Heart right ventricle (tissue), 16 donors: ENCODE data around the gene NOVA2. TPM values are rescaled to one million over a fixed set of nuclear protein-coding genes. Genes with fewer than 3 reads are reported as not detected.
"Not testable (repeated sequence)": the region's sequence is repeated elsewhere in the genome, so short reads cannot be mapped to it uniquely, and the experiment has no call there.

Source experiments
- ATAC-seq, 8 donors: fragments of 200-7000 bp; cut with Tn5 transposase; one replicate each; pipeline ENCODE4 v1.9.1; 2020; ENCODE audit warnings: mild to moderate bottlenecking in 8 of 8, moderate library complexity in 8 of 8, moderate number of reproducible peaks in 1 of 8
- DNase-seq, 2 donors: peaks; one replicate each; pipeline ENCODE4 v3.0.0-alpha.2; 2020
- H3K27ac ChIP-seq, 10 donors: fragments of 200-600 bp; sonication (generic) in 2 of 10; one replicate each; pipeline versions ENCODE4 v1.5.0 to v1.8.0; 2020 to 2022; ENCODE audit warnings: mild to moderate bottlenecking in 3 of 10
- H3K27me3 ChIP-seq, 7 donors: fragments of 200-600 bp; one replicate each; pipeline ENCODE4 v1.8.0; 2021 to 2022; ENCODE audit warnings: mild to moderate bottlenecking in 2 of 7
- H3K36me3 ChIP-seq, 9 donors: fragments of 200-600 bp; sonication (generic) in 1 of 9; one replicate each; pipeline versions ENCODE4 v1.5.0 to v1.8.0; 2020 to 2022; ENCODE audit warnings: mild to moderate bottlenecking in 2 of 9
- H3K4me1 ChIP-seq, 9 donors: fragments of 200-600 bp; sonication (generic) in 1 of 9; one replicate each; pipeline versions ENCODE4 v1.5.0 to v1.8.0; 2020 to 2022; ENCODE audit warnings: mild to moderate bottlenecking in 4 of 9
- H3K4me3 ChIP-seq, 10 donors: fragments of 200-600 bp; sonication (generic) in 2 of 10; one replicate each; pipeline versions ENCODE4 v1.5.0 to v1.8.0; 2020 to 2022; ENCODE audit warnings: mild to moderate bottlenecking in 7 of 10, moderate library complexity in 2 of 10
- H3K9me3 ChIP-seq, 11 donors: fragments of 200-600 bp in 10 of 11; sonication (generic) in 2 of 11; one replicate each; pipeline versions ENCODE4 v1.5.0 to v1.8.0; 2013 to 2022; ENCODE audit warnings: mild to moderate bottlenecking in 2 of 11, control low read depth in 1 of 11, moderate library complexity in 1 of 11
- WGBS, 2 donors: extraction: QIAGEN DNeasy Blood & Tissue Kit; methylation state at CpG; one replicate each; pipeline ENCODE4 v1.1.7; 2013; ENCODE audit warnings: inconsistent platforms in 1 of 2; 5-methylcytosine and 5-hydroxymethylcytosine counted together
- intact Hi-C, 10 donors: fragments of 100-400 bp; cut with DNase I; formaldehyde crosslinking; loops; one replicate each; pipeline versions ENCODE4 v1.11.1 to v1.14.2; 2022
- polyA plus RNA-seq, 2 donors: library from polyadenylated mRNA; stranded (reverse); fragments of 200-250 nt; gene quantifications; one replicate each; pipeline ENCODE4 v1.2.3, GENCODE V29; 2013
- total RNA-seq, 10 donors: library from RNA; stranded (reverse); fragmentation: NEBNext Ultra II Directional in 3 of 10; extraction: Animal tissue kit (Norgen Biotek cat#: 25700) in 3 of 10; gene quantifications; one replicate each; pipeline versions ENCODE4 v1.2.1 to v1.2.4, GENCODE V29; 2021 to 2023
- TF ChIP-seq, protein P1 (sequence below), 9 donors: fragments of 200-600 bp; sonication (generic) in 2 of 9; IDR thresholded peaks; one replicate each; pipeline versions ENCODE4 v1.5.0 to v1.8.0; 2021 to 2022; ENCODE audit warnings: antibody characterized with exemption in 9 of 9, mild to moderate bottlenecking in 5 of 9, moderate library complexity in 1 of 9
- donor health status: Arrhythmogenic right ventricular cardiomyopathy.
- donor health status: ischemic (EF 13 %, LVEDD 7.1; RV severe dilation, severe dysfunction).
- donor health status: healthy with polysubstance abuse.
- donor health status: DM: no; HTN: yes; CAD: no.
- donor health status: DM: no; HTN: no; CAD: no.
- donor health status: ischemic (EF 25% LVEDD 6.9; RV normal size, moderate dysfunction).
- donor health status: ischemic (EF 25% LVEDD 5.7; RV mildly dilated, moderate dysfunction).
- donor health status: healthy.
- donor health status: DM: yes; HTN: yes; CAD: no.
- donor health status: Ischemic cardiomyopathy.
- donor health status: ischemic (EF 35%, LVEDD 5.7; RV mildly dilated, moderate dysfunction).
- donor health status: nonischemic (EF 11% LVEDD 7.7; RV severe dilation, severe dysfunction).
- donor health status: DM: yes; HTN: yes; CAD: no.
- donor health status: PGD.
- donor health status: ischemic (EF 29% LVEDD 5.4; RV normal size, mild dysfunction).
- donor health status: nonischemic (EF 23%, LVEDD 6.1; RV moderate dilation, normal function).

Gene NOVA2
- total and polyA plus RNA-seq, 12 donors = 1.6 to 8.2 (median 5.9) TPM

DNA sequence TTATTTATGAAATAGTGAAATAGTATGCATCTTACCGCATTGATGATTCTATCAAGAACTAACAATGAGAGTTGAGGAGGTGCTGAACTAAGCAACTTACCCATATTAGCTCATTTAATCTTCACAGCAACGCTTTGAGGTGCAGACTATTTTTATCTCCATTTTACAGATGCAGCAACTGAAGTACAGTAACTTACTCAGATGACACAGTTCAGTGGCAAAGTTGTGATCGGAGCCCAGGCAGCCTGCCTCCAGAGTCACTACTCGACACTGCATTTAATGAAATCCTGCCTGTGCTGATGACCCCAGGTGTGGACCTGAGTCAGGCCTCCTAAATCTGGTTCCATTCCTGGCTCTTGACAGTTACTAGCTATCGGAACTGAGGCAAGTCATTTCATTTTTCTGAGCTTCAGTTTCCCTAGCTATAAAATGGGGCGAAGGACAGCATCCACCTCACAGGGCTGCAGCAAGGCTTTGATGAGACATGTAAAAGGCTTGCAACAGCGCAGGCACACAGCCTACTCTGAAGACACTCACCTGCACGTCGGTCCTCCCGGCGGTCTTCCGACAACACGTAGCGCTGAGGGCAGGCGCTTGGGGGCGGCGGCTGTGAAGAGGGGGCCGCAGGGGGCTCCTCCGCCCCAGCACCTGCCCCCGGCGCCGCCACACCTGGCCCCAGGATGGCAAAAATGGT is 72.8 kb downstream of the NOVA2 start:
- intact Hi-C loops = no loop called here
- Histone ChIP-seq H3K27ac (no peak overlapping the region), H3K27me3 (no peaks in the 10 kb centered on the region), H3K4me1 (peaks cover 0 to 20% (median 18%) of the 10 kb centered on the region in 9 donors), H3K36me3 (peaks cover 0 to 38% (median 5%) of the 10 kb centered on the region in 9 donors), H3K4me3 (peak overlapping the region; percentile 58 to 87 (median 78)), H3K9me3 (no peaks in the 10 kb centered on the region)
- DNase-seq = no peak
- WGBS, 2 donors = 69 to 70% methylated on average over 22 of the region's 22 CpGs
- TF ChIP-seq, protein P1, sequence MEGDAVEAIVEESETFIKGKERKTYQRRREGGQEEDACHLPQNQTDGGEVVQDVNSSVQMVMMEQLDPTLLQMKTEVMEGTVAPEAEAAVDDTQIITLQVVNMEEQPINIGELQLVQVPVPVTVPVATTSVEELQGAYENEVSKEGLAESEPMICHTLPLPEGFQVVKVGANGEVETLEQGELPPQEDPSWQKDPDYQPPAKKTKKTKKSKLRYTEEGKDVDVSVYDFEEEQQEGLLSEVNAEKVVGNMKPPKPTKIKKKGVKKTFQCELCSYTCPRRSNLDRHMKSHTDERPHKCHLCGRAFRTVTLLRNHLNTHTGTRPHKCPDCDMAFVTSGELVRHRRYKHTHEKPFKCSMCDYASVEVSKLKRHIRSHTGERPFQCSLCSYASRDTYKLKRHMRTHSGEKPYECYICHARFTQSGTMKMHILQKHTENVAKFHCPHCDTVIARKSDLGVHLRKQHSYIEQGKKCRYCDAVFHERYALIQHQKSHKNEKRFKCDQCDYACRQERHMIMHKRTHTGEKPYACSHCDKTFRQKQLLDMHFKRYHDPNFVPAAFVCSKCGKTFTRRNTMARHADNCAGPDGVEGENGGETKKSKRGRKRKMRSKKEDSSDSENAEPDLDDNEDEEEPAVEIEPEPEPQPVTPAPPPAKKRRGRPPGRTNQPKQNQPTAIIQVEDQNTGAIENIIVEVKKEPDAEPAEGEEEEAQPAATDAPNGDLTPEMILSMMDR (IDR thresholded peaks at IDR 0.05) = no peak
- ATAC-seq = no peak

DNA sequence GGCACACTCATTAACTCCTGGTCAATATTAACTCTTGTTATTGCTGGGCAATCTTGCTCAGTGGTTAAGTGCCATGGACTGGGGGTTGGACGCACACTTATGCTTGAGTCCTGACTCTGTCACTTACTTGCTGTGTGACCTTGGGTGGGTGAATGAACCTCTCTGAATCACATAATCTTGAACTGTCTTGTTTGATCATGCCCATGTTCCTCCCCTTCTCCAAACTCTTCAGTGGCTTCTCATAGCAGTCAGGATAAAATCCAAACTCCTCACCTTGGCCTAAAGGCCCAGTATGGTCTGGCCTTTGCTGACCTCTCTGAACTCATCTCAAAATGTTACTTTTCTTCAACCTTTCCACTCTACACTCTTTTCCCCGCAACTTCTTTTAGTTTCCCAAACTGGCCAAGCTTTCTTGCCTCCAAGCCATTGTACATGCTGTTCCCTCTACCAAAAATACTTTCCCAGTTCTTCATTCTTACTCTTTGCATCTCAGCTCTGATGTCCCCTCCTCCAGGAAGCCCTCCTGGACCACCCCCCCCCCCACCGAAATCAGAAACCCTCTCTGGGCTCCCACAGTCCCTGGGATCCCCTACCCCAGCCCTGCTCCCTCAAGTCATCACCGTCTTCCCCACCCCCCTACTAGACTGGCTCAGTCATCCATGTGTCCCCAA is 73.6 kb downstream of the NOVA2 start:
- TF ChIP-seq, protein P1 (IDR thresholded peaks at IDR 0.05) = no peak
- Histone ChIP-seq H3K9me3 (no peaks in the 10 kb centered on the region), H3K27me3 (no peaks in the 10 kb centered on the region), H3K27ac (no peak overlapping the region), H3K4me3 (no peak overlapping the region), H3K4me1 (peaks cover 0 to 20% (median 18%) of the 10 kb centered on the region in 9 donors), H3K36me3 (peaks cover 0 to 46% (median 5%) of the 10 kb centered on the region in 9 donors)
- WGBS, 2 donors = 95 to 100% methylated on average over 4 of the region's 4 CpGs
- no peak for DNase-seq
- no peak for ATAC-seq
- intact Hi-C loops = no loop called here

DNA sequence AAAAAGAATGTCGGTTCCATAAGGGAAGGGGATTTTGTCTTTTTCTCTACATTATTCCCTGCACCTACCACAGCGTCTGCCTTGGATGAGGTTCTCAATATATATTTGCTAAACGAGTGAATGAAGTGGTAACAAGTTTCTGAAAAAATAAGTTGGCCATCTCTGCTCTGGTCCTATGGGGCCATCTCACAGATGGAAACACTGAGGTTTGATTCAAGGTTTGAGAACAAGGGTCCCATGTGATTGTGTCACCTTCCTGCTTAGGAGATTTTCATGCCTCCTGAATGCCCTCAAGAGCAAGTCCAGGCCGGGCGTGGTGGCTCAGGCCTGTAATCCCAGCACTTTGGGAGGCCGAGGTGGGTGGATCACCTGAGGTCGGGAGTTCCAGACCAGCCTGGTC is 74.4 kb downstream of the NOVA2 start:
- no peak for DNase-seq
- H3K27me3 ChIP-seq = no peaks in the 10 kb centered on the region
- no peak overlapping the region for H3K4me3 ChIP-seq
- TF ChIP-seq, protein P1 (IDR thresholded peaks at IDR 0.05) = no peak
- 90 to 97% methylated on average over 7 of the region's 7 CpGs for WGBS, 2 donors
- no peak overlapping the region for H3K27ac ChIP-seq
- ATAC-seq = no peak
- intact Hi-C loops = no loop called here
- no peaks in the 10 kb centered on the region for H3K9me3 ChIP-seq
- H3K36me3 ChIP-seq = peaks cover 0 to 54% (median 5%) of the 10 kb centered on the region in 9 donors
- H3K4me1 ChIP-seq = peaks cover 0 to 20% (median 18%) of the 10 kb centered on the region in 9 donors

DNA sequence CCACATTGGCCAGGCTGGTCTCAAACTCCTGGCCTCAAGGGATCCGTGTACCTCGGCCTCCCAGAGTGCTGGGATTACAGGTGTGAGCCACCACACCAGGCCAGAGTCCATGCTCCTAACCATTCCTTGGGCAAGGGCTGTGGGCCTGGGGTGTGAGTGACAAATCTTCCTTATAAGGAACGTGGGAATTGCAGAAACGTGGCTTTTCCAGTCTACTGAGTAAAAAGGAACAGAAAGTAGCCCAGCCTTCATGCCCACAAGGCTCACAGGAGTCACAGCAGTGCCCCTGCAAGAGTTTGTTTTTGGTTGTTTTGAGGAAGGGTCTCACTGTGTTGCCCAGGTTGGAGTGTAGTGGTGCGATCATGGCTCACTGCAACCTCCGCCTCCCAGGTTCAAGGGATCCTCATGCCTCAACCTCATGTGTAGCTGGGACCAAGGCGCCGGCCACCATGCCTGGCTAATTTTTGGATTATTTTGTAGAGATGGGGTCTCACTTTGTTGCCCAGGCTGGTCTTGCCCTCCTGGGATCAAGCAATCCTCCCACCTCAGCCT is 76.3 kb downstream of the NOVA2 start:
- intact Hi-C loops = no loop called here
- TF ChIP-seq, protein P1 (IDR thresholded peaks at IDR 0.05) = no peak
- Histone ChIP-seq H3K36me3 (peaks cover 0 to 58% (median 5%) of the 10 kb centered on the region in 9 donors), H3K9me3 (no peaks in the 10 kb centered on the region), H3K27ac (no peak overlapping the region), H3K4me3 (no peak overlapping the region), H3K4me1 (peaks cover 0 to 15% (median 12%) of the 10 kb centered on the region in 9 donors), H3K27me3 (no peaks in the 10 kb centered on the region)
- WGBS, 2 donors = 93 to 97% methylated on average over 8 of the region's 8 CpGs
- no peak for DNase-seq
- no peak for ATAC-seq

DNA sequence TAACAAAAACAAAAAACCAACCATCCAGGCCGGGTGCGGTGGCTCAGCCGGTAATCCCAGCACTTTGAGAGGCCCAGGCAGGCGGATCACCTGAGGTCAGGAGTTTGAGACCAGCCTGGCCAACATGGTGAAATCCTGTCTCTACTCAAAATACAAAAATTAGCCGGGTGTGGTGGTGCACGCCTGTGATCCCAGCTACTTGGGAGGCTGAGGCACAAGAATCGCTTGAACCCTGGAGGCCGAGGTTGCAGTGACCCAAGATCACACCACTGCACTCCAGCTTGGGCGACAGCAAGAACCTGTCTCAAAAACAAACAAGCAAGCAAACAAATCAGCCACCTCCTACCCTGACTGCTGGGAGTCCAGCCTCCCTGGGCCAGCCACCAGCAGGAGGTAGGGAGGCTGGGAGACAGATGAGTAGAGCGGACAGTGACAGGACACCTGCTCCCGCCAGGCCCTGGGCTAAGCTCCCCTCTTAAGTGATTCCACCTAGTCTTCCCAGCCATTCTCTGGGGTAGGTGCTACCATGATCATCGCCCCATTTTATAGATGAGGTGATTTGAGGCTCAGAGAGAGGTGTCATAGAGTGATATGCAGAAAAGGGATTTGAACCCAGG is 77.6 kb downstream of the NOVA2 start:
- H3K27ac ChIP-seq, H3K4me1 ChIP-seq, DNase-seq, H3K27me3 ChIP-seq, H3K9me3 ChIP-seq, intact Hi-C loops, H3K4me3 ChIP-seq, ATAC-seq: not testable (repeated sequence)
- WGBS, 2 donors = 98% methylated on average over 12 of the region's 12 CpGs
- H3K36me3 ChIP-seq = peaks cover 0 to 71% (median 5%) of the 10 kb centered on the region in 9 donors
